GM12878 (cell line): ENCODE data around the gene COX6A1. TPM values are rescaled to one million over a fixed set of nuclear protein-coding genes. Genes with fewer than 3 reads are reported as not detected.

ENCODE experiments used
- ATAC-seq: fragments of 200-7000 bp; cut with Tn5 transposase; 3 replicates; pipeline ENCODE4 v1.9.1; 2020; ENCODE audit warnings: mild to moderate bottlenecking, moderate library complexity
- BruUV-seq: library from RNA; stranded (reverse); fragments of 400-500 nt; replicated peaks from 2 replicates; lab custom pipeline; 2021; lab: Mats Ljungman, UMichigan
- CTCF ChIA-PET: fragments of 300-600 bp; sonication (Branson Sonifier 250); formaldehyde crosslinking; extraction: SDS; loops from one replicate; lab custom pipeline; 2021; ENCODE audit warnings: inconsistent platforms; lab: Yijun Ruan, JAX
- POLR2A ChIA-PET: fragments of 350-600 bp; formaldehyde crosslinking; extraction: SDS; loops from one replicate; lab custom pipeline; 2021; ENCODE audit warnings: inconsistent platforms; lab: Charles Lee
- RAD21 ChIA-PET: fragments of 300-600 bp; sonication (Branson Sonifier 250); formaldehyde crosslinking; loops from one replicate; lab custom pipeline; 2023; ENCODE audit warnings: antibody characterized with exemption; ENCODE audit not compliant: unreplicated experiment; lab: Charles Lee
- SMC1A ChIA-PET: fragments of 300-600 bp; sonication (Branson Sonifier 250); formaldehyde crosslinking; loops from one replicate; lab custom pipeline; 2023; ENCODE audit not compliant: unreplicated experiment, uncharacterized antibody; lab: Charles Lee
- DNase-seq: peaks from one replicate; pipeline ENCODE4 v3.0.0-alpha.2; 2011; ENCODE audit warnings: low read depth, low spot score
- FAIRE-seq: peaks from 3 replicates; lab custom pipeline; 2011; peaks lifted over from hg19 to GRCh38; lab: Jason Lieb, UNC
- H2AFZ ChIP-seq: 2 replicates; pipeline ENCODE4 v1.6.0; 2011; ENCODE audit warnings: low read depth, low read length, control low read depth; ENCODE audit not compliant: control insufficient read depth
- H3K27ac ChIP-seq: 2 replicates; pipeline ENCODE4 v1.5.1; 2011; ENCODE audit warnings: control low read depth; ENCODE audit not compliant: control insufficient read depth, insufficient read depth
- H3K27me3 ChIP-seq, 2 experiments: replicated peaks in 1 of 2; 2 replicates each; pipeline versions ENCODE4 v1.6.0 to v1.6.1; 2011; ENCODE audit warnings: low read length in 1 of 2; ENCODE audit not compliant: control insufficient read depth in 2 of 2, insufficient read depth in 2 of 2
- H3K36me3 ChIP-seq, 2 experiments: 2 replicates each; pipeline ENCODE4 v1.5.1; 2011; ENCODE audit warnings: low read length in 1 of 2; ENCODE audit not compliant: control insufficient read depth in 2 of 2, insufficient read depth in 2 of 2
- H3K4me1 ChIP-seq: 2 replicates; pipeline ENCODE4 v1.6.1; 2011; ENCODE audit warnings: mild to moderate bottlenecking, low read length, moderate library complexity, mixed read lengths; ENCODE audit not compliant: control insufficient read depth, insufficient read depth
- H3K4me2 ChIP-seq: 2 replicates; pipeline ENCODE4 v1.6.0; 2011; ENCODE audit warnings: control low read depth; ENCODE audit not compliant: control insufficient read depth, insufficient read depth
- H3K4me3 ChIP-seq: fragments of 200-600 bp; sonication (generic); 2 replicates; pipeline ENCODE4 v1.5.1; 2016
- H3K79me2 ChIP-seq: 2 replicates; pipeline ENCODE4 v1.6.0; 2011; ENCODE audit warnings: low read length; ENCODE audit not compliant: control insufficient read depth, insufficient read depth
- H3K9ac ChIP-seq: 2 replicates; pipeline ENCODE4 v1.8.0; 2011; ENCODE audit warnings: low read length, control low read depth, mixed read lengths; ENCODE audit not compliant: control insufficient read depth, insufficient read depth
- H3K9me3 ChIP-seq: replicated peaks from 3 replicates; pipeline ENCODE4 v1.5.1; 2011; ENCODE audit warnings: mild to moderate bottlenecking, low read length; ENCODE audit not compliant: control insufficient read depth, insufficient read depth
- H4K20me1 ChIP-seq: 2 replicates; pipeline ENCODE4 v1.6.0; 2011; ENCODE audit not compliant: control insufficient read depth, insufficient read depth
- ATF3 ChIP-seq: IDR thresholded peaks from 2 replicates; pipeline ENCODE4 v1.6.1; 2011; ENCODE audit warnings: low read depth, mild to moderate bottlenecking, low read length, moderate library complexity, borderline replicate concordance; ENCODE audit errors: extremely low read depth
- CBX3 ChIP-seq: fragments of 200-600 bp; sonication (generic); IDR thresholded peaks from 2 replicates; pipeline ENCODE4 v1.6.1; 2016; ENCODE audit warnings: low read depth, borderline replicate concordance
- CREB1 ChIP-seq: IDR thresholded peaks from 2 replicates; pipeline ENCODE4 v1.6.1; 2012; ENCODE audit warnings: low read depth, mild to moderate bottlenecking, inconsistent platforms
- CUX1 ChIP-seq: IDR thresholded peaks from 2 replicates; pipeline ENCODE4 v1.6.1; 2012; ENCODE audit warnings: improper control_type of control experiment, low read depth, low read length; ENCODE audit not compliant: insufficient replicate concordance
- FOXK2 ChIP-seq: fragments of 450-650 bp; IDR thresholded peaks from 2 replicates; pipeline ENCODE4 v1.6.1; 2017; ENCODE audit warnings: mild to moderate bottlenecking, moderate library complexity
- FOXM1 ChIP-seq: IDR thresholded peaks from 2 replicates; pipeline ENCODE4 v1.6.1; 2012; ENCODE audit warnings: low read depth, mild to moderate bottlenecking, inconsistent platforms, low read length, moderate library complexity
- GABPA ChIP-seq: IDR thresholded peaks from 2 replicates; pipeline ENCODE4 v1.6.1; 2014; ENCODE audit warnings: antibody characterized with exemption, low read depth, mild to moderate bottlenecking, inconsistent platforms
- MEF2A ChIP-seq: IDR thresholded peaks from 2 replicates; pipeline ENCODE4 v1.6.1; 2011; ENCODE audit warnings: low read depth, mild to moderate bottlenecking, low read length, moderate library complexity; ENCODE audit not compliant: insufficient read depth
- MTA3 ChIP-seq: IDR thresholded peaks from 2 replicates; pipeline ENCODE4 v1.6.1; 2012; ENCODE audit warnings: low read length, inconsistent platforms, borderline replicate concordance
- MYC ChIP-seq: IDR thresholded peaks from 2 replicates; pipeline ENCODE4 v1.6.1; 2011; ENCODE audit warnings: mild to moderate bottlenecking, low read length, moderate library complexity, inconsistent platforms; ENCODE audit not compliant: insufficient read depth, insufficient replicate concordance, insufficient read length, severe bottlenecking
- NR2C2 ChIP-seq: IDR thresholded peaks from 2 replicates; pipeline ENCODE4 v1.6.1; 2011; ENCODE audit warnings: borderline replicate concordance, low read depth; ENCODE audit not compliant: control insufficient read depth, insufficient read length
- TCF12 ChIP-seq: IDR thresholded peaks from 2 replicates; pipeline ENCODE4 v1.6.1; 2011; ENCODE audit warnings: low read depth, mild to moderate bottlenecking, low read length
- TCF7 ChIP-seq: IDR thresholded peaks from 2 replicates; pipeline ENCODE4 v1.6.1; 2014; ENCODE audit warnings: antibody characterized with exemption, borderline replicate concordance
- YBX1 ChIP-seq: fragments of 450-650 bp; IDR thresholded peaks from 2 replicates; pipeline ENCODE4 v1.6.1; 2016; ENCODE audit warnings: antibody characterized with exemption
- YY1 ChIP-seq: IDR thresholded peaks from 2 replicates; pipeline ENCODE4 v1.6.1; 2011; ENCODE audit warnings: low read depth, mild to moderate bottlenecking, low read length
- ZNF217 ChIP-seq: fragments of 450-650 bp; IDR thresholded peaks from 2 replicates; pipeline ENCODE4 v1.6.1; 2017; ENCODE audit warnings: antibody characterized with exemption, mild to moderate bottlenecking
- WGBS: methylation state at CpG from one replicate; pipeline ENCODE4 v1.1.6; 2016; ENCODE audit warnings: low lambda C conversion rate; ENCODE audit not compliant: insufficient replicate concordance, insufficient coverage; ENCODE audit errors: missing lambda C conversion rate; 5-methylcytosine and 5-hydroxymethylcytosine counted together
- in situ Hi-C: fragments of 300-500 bp; cut with MboI; formaldehyde crosslinking; loops from 9 replicates; pipeline ENCODE4 v1.14.3; 2018; ENCODE audit warnings: mixed read lengths
- intact Hi-C: fragments of 100-400 bp; cut with micrococcal nuclease; formaldehyde crosslinking; loops from one replicate; pipeline ENCODE4 v1.14.2; 2022; ENCODE audit not compliant: unreplicated experiment
- polyA plus RNA-seq, 11 experiments: library from polyadenylated mRNA; depleted of rRNA in 4 of 11; unstranded in 6 of 11; stranded (reverse) in 5 of 11; fragments of >200 nt; fragmentation: Nextera tagmentation in 4 of 11; fragmentation: Illumina TruSeq in 1 of 11; extraction: Ambion mirVana in 4 of 11; extraction: Trizol in 1 of 11; gene quantifications; 1 replicate in 1 of 11; 2 replicates in 10 of 11; pipeline versions ENCODE4 v1.2.1 to v1.2.3, GENCODE V29; 2011 to 2016; ENCODE audit warnings: inconsistent platforms in 2 of 11, missing spikeins in 2 of 11, low read depth in 1 of 11
- total RNA-seq, 4 experiments: library from RNA; depleted of rRNA in 3 of 4; stranded (reverse); fragments of >200 nt in 3 of 4; fragmentation: Illumina TruSeq in 1 of 4; extraction: Trizol in 1 of 4; gene quantifications; 2 replicates each; pipeline versions ENCODE4 v1.2.1 to v1.2.3, GENCODE V29; 2013 to 2021

COX6A1 gene
- total and polyA plus RNA-seq, 10 of the 15 experiments (the other 5 are each of a cell fraction or from before 2014, with no cell fraction given), result 408 to 2,723 (median 1,019) TPM

- TF ChIP-seq CUX1, result no peak
- TF ChIP-seq YY1, result no peak
- TF ChIP-seq, all 136 proteins: peak for 0
Observed at GRCh38 chr12:120388691-120389481, 49.0 kb upstream of the COX6A1 start (continued).

DNA sequence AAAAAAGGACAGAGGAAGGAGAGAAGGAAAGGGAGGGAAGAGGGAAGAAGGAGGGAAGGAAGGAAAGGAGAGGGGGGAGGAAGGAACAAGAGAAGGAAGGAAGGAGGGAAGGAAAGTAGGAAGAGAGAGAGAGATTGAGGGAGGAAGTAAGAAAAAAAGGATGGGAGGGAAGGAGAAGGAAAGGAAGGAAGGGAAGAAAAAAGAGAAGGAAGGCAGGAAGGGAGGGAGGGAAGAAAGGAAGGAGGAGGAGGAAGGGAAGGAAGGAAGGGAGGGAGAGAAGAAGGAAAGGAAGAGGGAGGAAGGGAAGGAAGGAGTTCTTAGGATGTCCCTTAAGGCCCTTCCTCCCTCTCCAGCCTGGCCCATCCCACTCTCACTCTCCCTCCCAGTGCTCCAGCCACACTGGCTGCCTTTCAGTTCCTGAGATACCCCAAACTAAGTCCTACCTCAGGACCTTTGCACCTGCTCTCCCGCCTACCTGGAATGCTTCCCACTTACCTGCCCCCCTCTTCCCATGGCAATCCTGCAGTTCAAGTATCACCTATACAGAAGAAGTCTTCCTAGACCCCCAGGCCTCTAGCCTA, 47.3 kb upstream of the COX6A1 start:
- no peak overlapping the region for H3K4me3 ChIP-seq
- ChIA-PET SMC1A (no interaction called here), CTCF (no interaction called here), POLR2A (no interaction called here), RAD21 (no interaction called here)
- no peaks in the 10 kb centered on the region for H3K9me3 ChIP-seq
- ATAC-seq (no peak), FAIRE-seq (no peak), DNase-seq (no peak)
- no peak overlapping the region for H2AFZ ChIP-seq
- BruUV-seq, result no TSS peak
- no peaks in the 10 kb centered on the region for H3K36me3 ChIP-seq
- intact Hi-C loops, result no loop called here
- in situ Hi-C loops, result no loop called here
- H3K27me3 ChIP-seq, result no peaks in the 10 kb centered on the region; a peak in 3 of 4 replicates
- H3K27ac ChIP-seq, result no peak overlapping the region
- no peaks in the 10 kb centered on the region for H4K20me1 ChIP-seq
- H3K4me2 ChIP-seq, result no peak overlapping the region
- H3K79me2 ChIP-seq, result no peaks in the 10 kb centered on the region
- H3K4me1 ChIP-seq, result no peaks in the 10 kb centered on the region
- H3K9ac ChIP-seq, result no peak overlapping the region
- WGBS, result 53% methylated on average over 1 of the region's 1 CpG
- TF ChIP-seq YBX1 (no peak), TCF7 (no peak), TCF12 (no peak), ZNF217 (no peak), CREB1 (no peak), NR2C2 (no peak), MTA3 (no peak), CBX3 (no peak), MEF2A (no peak), MYC (no peak), GABPA (no peak), ATF3 (no peak), FOXK2 (no peak), FOXM1 (no peak)
